ENCODE results near the gene NT5M. TPM values are rescaled to one million over a fixed set of nuclear protein-coding genes. Genes with fewer than 3 reads are reported as not detected.

Gene NT5M
- total and polyA plus RNA-seq, 9 of the 15 experiments (the other 6 are each of a cell fraction or from before 2014, with no cell fraction given), result 0.24 to 10.1 (median 3.4) TPM

GRCh38 chr17:17345686-17346427 lies 42.7 kb downstream of the NT5M start:
- no peaks in the 10 kb centered on the region for H3K36me3 ChIP-seq (ENCODE audit: control insufficient read depth, insufficient read depth, low read length)
- no TSS peak for BruUV-seq (replicated peaks)
- CTCF ChIA-PET (ENCODE audit: low intra/inter-chr PET ratio), result interaction anchor here (0.6 kb wide), 1 partner anchor 234 kb away, joined by 4 read pairs; no protein-coding TSS in a partner anchor
- POLR2A ChIA-PET, result no interaction called here
- H3K9ac ChIP-seq (ENCODE audit: insufficient read depth in 1 of 2, low read depth in 2 of 2, low read length in 2 of 2), result no peak overlapping the region
- FAIRE-seq, result no peak
- H3K79me2 ChIP-seq (ENCODE audit: control insufficient read depth, insufficient read depth, low read length), result no peaks in the 10 kb centered on the region
- 58% methylated on average over 6 of the region's 14 CpGs for WGBS (ENCODE audit: insufficient coverage, low coverage, missing lambda C conversion rate)
- in situ Hi-C loops (cut with MboI) (no loop called here), intact Hi-C loops (cut with micrococcal nuclease) (no loop called here)
- peaks cover 2% of the 10 kb centered on the region for H3K9me1 ChIP-seq (ENCODE audit: control insufficient read depth, insufficient read depth, low read length)
- TF ChIP-seq DPF2 (IDR thresholded peaks at IDR 0.05) (no peak), HDAC3 (IDR thresholded peaks at IDR 0.05; ENCODE audit: borderline replicate concordance, partially characterized antibody) (no peak), RBM25 (IDR thresholded peaks at IDR 0.05; ENCODE audit: low read depth, low read length, severe bottlenecking) (no peak), MCM5 (IDR thresholded peaks at IDR 0.05; ENCODE audit: low read depth) (no peak), IFI16 (CRISPR knock-in tag; IDR thresholded peaks at IDR 0.05) (no peak), ELF2 (CRISPR knock-in tag; IDR thresholded peaks at IDR 0.05) (no peak), RBM34 (IDR thresholded peaks at IDR 0.05; ENCODE audit: borderline replicate concordance, insufficient read depth, low read length) (no peak), NELFE (IDR thresholded peaks at IDR 0.05; ENCODE audit: insufficient read depth, insufficient read length) (no peak), ZSCAN29 (IDR thresholded peaks at IDR 0.05) (no peak), MYC (IDR thresholded peaks at IDR 0.05; ENCODE audit: low read depth, low read length) (no peak), MYC (CRISPR knock-in tag; IDR thresholded peaks at IDR 0.05; ENCODE audit: borderline replicate concordance, low read depth) (no peak), PRDM10 (IDR thresholded peaks at IDR 0.05; ENCODE audit: partially characterized antibody) (no peak), CREM (IDR thresholded peaks at IDR 0.05; ENCODE audit: low read depth) (no peak), EZH2 (IDR thresholded peaks at IDR 0.05; ENCODE audit: borderline replicate concordance, low read depth, low read length) (no peak), ATF7 (IDR thresholded peaks at IDR 0.05) (no peak)
- TF ChIP-seq, protein P1, sequence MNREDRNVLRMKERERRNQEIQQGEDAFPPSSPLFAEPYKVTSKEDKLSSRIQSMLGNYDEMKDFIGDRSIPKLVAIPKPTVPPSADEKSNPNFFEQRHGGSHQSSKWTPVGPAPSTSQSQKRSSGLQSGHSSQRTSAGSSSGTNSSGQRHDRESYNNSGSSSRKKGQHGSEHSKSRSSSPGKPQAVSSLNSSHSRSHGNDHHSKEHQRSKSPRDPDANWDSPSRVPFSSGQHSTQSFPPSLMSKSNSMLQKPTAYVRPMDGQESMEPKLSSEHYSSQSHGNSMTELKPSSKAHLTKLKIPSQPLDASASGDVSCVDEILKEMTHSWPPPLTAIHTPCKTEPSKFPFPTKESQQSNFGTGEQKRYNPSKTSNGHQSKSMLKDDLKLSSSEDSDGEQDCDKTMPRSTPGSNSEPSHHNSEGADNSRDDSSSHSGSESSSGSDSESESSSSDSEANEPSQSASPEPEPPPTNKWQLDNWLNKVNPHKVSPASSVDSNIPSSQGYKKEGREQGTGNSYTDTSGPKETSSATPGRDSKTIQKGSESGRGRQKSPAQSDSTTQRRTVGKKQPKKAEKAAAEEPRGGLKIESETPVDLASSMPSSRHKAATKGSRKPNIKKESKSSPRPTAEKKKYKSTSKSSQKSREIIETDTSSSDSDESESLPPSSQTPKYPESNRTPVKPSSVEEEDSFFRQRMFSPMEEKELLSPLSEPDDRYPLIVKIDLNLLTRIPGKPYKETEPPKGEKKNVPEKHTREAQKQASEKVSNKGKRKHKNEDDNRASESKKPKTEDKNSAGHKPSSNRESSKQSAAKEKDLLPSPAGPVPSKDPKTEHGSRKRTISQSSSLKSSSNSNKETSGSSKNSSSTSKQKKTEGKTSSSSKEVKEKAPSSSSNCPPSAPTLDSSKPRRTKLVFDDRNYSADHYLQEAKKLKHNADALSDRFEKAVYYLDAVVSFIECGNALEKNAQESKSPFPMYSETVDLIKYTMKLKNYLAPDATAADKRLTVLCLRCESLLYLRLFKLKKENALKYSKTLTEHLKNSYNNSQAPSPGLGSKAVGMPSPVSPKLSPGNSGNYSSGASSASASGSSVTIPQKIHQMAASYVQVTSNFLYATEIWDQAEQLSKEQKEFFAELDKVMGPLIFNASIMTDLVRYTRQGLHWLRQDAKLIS (CRISPR knock-in tag; IDR thresholded peaks at IDR 0.05), result no peak
- no peak overlapping the region for H2AFZ ChIP-seq (ENCODE audit: low read depth, low read length)
- no peak overlapping the region for H3K27ac ChIP-seq (ENCODE audit: extremely low read depth, low read depth, low read length)
- no peaks in the 10 kb centered on the region for H3K27me3 ChIP-seq (ENCODE audit: control insufficient read depth in 2 of 2, insufficient read depth in 2 of 2, low read length in 2 of 2)
- H3K4me2 ChIP-seq (ENCODE audit: insufficient read depth, low read length), result no peak overlapping the region
- H3K9me3 ChIP-seq (replicated peaks; ENCODE audit: control insufficient read depth, insufficient read depth, low read depth, low read length), result no peaks in the 10 kb centered on the region
- no peaks in the 10 kb centered on the region for H4K20me1 ChIP-seq (replicated peaks; ENCODE audit: control insufficient read depth, insufficient read depth, low read length)
- no peak for DNase-seq (ENCODE audit: extremely low read depth in 1 of 4, low spot score in 3 of 4)
- H3K4me1 ChIP-seq (replicated peaks in 1 of 2; ENCODE audit: control insufficient read depth in 2 of 2, insufficient read depth in 2 of 2, low read length in 2 of 2), result peaks cover 0 to 20% of the 10 kb centered on the region in 2 experiments; a peak in 2 of 5 replicates
- no peak for ATAC-seq
- H3K4me3 ChIP-seq, result no peak overlapping the region

Measured in K562 (cell line).